ENCODE data around the gene CDKN2B-AS1.
"Not testable (repeated sequence)": the region's sequence is repeated elsewhere in the genome, so short reads cannot be mapped to it uniquely, and the experiment has no call there.

CDKN2B-AS1 gene

DNA sequence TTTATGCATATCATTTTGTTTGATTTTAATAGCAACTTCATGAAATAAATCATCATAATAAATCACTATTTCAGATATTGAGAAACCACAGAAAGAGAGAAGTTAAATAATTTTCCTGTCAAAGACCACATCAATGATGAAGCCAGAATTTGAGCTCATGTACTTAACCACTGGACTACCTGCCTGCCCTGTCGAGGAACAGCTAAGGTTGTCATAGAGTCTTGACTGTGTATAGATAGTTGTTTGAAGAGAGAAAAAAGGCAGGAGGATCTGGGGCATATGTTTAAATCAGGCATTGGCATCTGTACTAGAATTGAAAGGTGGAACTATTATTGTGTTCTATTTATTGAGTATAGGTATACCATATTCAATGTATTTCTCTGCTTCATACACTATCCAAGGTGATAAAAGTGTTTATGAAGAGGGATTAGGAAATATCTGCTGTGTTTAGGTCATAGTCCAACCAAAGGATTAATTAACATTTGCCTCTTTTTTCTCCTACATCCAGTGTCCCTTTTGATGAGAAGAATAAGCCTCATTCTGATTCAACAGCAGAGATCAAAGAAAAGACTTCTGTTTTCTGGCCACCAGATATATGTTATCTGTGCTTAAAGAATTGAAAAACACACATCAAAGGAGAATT lies 51.8 kb downstream of the CDKN2B-AS1 start:
- no peaks in the 10 kb centered on the region for H3K36me3 ChIP-seq (ENCODE audit: insufficient read depth, low read length)
- no peak overlapping the region for H3K4me3 ChIP-seq (ENCODE audit: low read depth, low read length)
- H3K4me1 ChIP-seq (ENCODE audit: control insufficient read depth, insufficient read depth, low read length, unreplicated experiment), result peaks cover 53% of the 10 kb centered on the region
- no peaks in the 10 kb centered on the region for H3K79me2 ChIP-seq (ENCODE audit: control insufficient read depth, insufficient read depth, low read length, unreplicated experiment)
- H3K27me3 ChIP-seq (ENCODE audit: insufficient read depth, low read length), result no peaks in the 10 kb centered on the region
- no peak overlapping the region for H2AFZ ChIP-seq (ENCODE audit: low read length, unreplicated experiment)
- H3K27ac ChIP-seq (ENCODE audit: low read depth, low read length), result no peak overlapping the region

DNA sequence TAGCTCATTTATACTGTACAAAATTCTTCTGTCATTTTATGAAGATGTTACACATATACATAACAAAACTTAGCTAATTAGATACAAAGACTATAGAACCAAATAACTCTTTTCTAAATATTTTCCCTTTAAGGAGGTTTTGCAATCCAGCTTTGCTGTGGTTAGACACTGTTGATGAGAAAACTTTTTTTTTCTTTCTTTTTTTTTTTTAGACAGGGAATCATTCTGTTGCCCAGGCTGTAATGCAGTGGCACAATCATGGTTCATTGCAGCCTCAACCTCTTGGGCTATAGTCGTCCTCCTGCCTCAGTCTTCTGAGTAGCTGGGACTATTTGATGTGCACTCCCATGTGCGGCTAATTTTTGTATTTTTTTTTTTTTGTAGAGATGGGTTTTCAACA lies 53.0 kb downstream of the CDKN2B-AS1 start:
- no peak overlapping the region for H3K27ac ChIP-seq (ENCODE audit: low read depth, low read length)
- H2AFZ ChIP-seq (ENCODE audit: low read length, unreplicated experiment), result no peak overlapping the region
- no peaks in the 10 kb centered on the region for H3K36me3 ChIP-seq (ENCODE audit: insufficient read depth, low read length)
- H3K4me1 ChIP-seq (ENCODE audit: control insufficient read depth, insufficient read depth, low read length, unreplicated experiment), result peaks cover 53% of the 10 kb centered on the region
- no peaks in the 10 kb centered on the region for H3K27me3 ChIP-seq (ENCODE audit: insufficient read depth, low read length)
- no peaks in the 10 kb centered on the region for H3K79me2 ChIP-seq (ENCODE audit: control insufficient read depth, insufficient read depth, low read length, unreplicated experiment)
- no peak overlapping the region for H3K4me3 ChIP-seq (ENCODE audit: low read depth, low read length)

DNA sequence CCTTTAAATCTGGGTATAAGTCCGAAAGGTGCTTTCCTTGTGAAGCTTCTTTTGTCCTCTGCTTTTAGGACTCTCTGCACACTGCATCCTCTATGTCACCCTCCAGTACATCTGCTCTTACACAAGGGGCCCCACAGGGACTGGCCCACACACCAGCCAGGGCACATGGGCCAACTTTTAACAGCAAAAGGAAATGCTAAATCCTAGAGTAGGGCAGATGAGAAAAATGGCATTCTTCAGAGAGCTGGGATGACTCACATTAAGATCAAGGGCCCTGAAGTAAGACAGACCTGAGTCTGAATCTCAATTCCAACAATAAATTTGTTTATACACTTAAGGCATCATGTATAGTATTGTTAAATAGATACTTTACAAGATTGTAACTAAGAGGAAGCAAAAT lies 54.8 kb downstream of the CDKN2B-AS1 start:
- Histone ChIP-seq H3K4me3 (ENCODE audit: low read depth, low read length) (no peak overlapping the region), H3K27ac (ENCODE audit: low read depth, low read length) (no peak overlapping the region), H2AFZ (ENCODE audit: low read length, unreplicated experiment) (no peak overlapping the region), H3K4me1 (ENCODE audit: control insufficient read depth, insufficient read depth, low read length, unreplicated experiment) (peaks cover 62% of the 10 kb centered on the region), H3K36me3 (ENCODE audit: insufficient read depth, low read length) (no peaks in the 10 kb centered on the region), H3K27me3 (ENCODE audit: insufficient read depth, low read length) (no peaks in the 10 kb centered on the region), H3K79me2 (ENCODE audit: control insufficient read depth, insufficient read depth, low read length, unreplicated experiment) (no peaks in the 10 kb centered on the region)

DNA sequence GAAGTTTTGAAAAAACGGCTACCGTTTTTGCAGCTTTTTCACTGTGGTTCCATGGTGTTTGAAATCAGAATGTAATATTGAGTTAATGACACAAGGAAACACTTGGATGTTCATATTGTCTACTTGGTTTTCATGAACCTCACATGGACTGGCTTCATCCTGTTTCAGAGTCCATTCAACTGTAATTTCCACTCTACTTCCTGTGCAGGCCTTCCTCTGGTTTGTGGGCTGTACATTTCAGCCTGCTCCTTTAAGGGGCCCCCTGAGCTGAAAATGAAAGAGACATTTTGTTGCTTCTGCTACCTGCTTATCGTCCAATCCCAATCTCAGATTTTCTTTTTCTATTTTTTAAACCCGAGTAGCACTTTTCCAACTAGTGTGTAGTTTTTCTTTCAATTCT lies 56.3 kb downstream of the CDKN2B-AS1 start:
- Histone ChIP-seq H3K27me3 (ENCODE audit: insufficient read depth, low read length) (no peaks in the 10 kb centered on the region), H3K36me3 (ENCODE audit: insufficient read depth, low read length) (no peaks in the 10 kb centered on the region), H2AFZ (ENCODE audit: low read length, unreplicated experiment) (no peak overlapping the region), H3K27ac (ENCODE audit: low read depth, low read length) (no peak overlapping the region), H3K4me1 (ENCODE audit: control insufficient read depth, insufficient read depth, low read length, unreplicated experiment) (peaks cover 56% of the 10 kb centered on the region), H3K79me2 (ENCODE audit: control insufficient read depth, insufficient read depth, low read length, unreplicated experiment) (no peaks in the 10 kb centered on the region), H3K4me3 (ENCODE audit: low read depth, low read length) (no peak overlapping the region)

DNA sequence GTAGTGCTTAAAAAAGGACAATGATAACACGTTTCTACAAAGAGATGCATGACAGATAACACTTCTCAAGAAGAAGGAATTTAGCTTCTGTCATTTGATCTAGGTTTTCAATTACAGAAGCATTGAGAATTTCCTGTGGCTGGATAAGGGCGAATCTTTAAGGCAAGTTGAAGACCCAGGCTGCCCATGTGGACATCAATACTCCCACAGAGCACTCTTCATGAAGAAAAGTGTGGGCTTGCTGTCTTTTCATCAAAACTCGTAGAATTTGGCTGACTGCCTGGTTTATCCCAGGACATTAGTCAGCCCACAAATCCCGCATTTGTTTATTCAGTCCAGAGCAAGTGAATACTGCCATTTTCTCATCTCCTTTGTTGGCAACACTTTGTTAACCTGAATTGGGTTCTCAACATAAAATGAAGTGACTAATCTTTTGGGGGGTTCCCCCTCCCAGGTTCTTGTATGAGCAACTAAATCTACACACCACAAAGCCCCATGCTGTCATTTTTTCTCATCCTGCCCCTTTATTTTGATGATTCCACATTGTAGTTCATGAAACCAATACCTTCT lies 57.9 kb downstream of the CDKN2B-AS1 start:
- Histone ChIP-seq H3K79me2 (ENCODE audit: control insufficient read depth, insufficient read depth, low read length, unreplicated experiment) (no peaks in the 10 kb centered on the region), H3K4me1 (ENCODE audit: control insufficient read depth, insufficient read depth, low read length, unreplicated experiment) (peaks cover 56% of the 10 kb centered on the region), H3K27me3 (ENCODE audit: insufficient read depth, low read length) (no peaks in the 10 kb centered on the region), H3K27ac (ENCODE audit: low read depth, low read length) (peak overlapping the region; percentile 86), H2AFZ (ENCODE audit: low read length, unreplicated experiment) (no peak overlapping the region), H3K36me3 (ENCODE audit: insufficient read depth, low read length) (peaks cover 6% of the 10 kb centered on the region), H3K4me3 (ENCODE audit: low read depth, low read length) (peak overlapping the region; percentile 20; the same call in 1 of the 2 replicates)

DNA sequence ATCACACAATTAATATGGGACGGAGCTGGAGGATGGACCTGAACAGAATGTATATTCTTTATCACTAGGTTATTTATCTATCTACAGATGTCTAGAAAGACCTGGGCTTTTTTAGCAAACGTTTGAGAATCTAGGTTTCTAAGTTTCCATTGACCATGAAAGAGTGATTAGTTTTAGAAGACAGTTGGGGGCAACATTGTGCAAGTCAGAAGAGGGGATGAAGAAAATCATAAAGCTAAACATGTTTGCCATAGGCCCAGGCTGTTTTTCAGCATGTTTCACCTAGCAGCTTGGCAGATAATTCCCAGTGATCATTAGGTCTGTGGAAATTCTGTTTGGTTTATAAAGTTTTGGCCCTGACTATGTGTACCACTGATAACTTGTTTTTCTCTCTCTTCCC lies 58.6 kb downstream of the CDKN2B-AS1 start:
- peaks cover 56% of the 10 kb centered on the region for H3K4me1 ChIP-seq (ENCODE audit: control insufficient read depth, insufficient read depth, low read length, unreplicated experiment)
- H3K4me3 ChIP-seq (ENCODE audit: low read depth, low read length), result peak overlapping the region; percentile 20; the same call in 1 of the 2 replicates
- peak overlapping the region; percentile 6 for H2AFZ ChIP-seq (ENCODE audit: low read length, unreplicated experiment)
- no peaks in the 10 kb centered on the region for H3K79me2 ChIP-seq (ENCODE audit: control insufficient read depth, insufficient read depth, low read length, unreplicated experiment)
- no peaks in the 10 kb centered on the region for H3K27me3 ChIP-seq (ENCODE audit: insufficient read depth, low read length)
- peak overlapping the region; percentile 86 for H3K27ac ChIP-seq (ENCODE audit: low read depth, low read length)
- H3K36me3 ChIP-seq (ENCODE audit: insufficient read depth, low read length), result peaks cover 8% of the 10 kb centered on the region

DNA sequence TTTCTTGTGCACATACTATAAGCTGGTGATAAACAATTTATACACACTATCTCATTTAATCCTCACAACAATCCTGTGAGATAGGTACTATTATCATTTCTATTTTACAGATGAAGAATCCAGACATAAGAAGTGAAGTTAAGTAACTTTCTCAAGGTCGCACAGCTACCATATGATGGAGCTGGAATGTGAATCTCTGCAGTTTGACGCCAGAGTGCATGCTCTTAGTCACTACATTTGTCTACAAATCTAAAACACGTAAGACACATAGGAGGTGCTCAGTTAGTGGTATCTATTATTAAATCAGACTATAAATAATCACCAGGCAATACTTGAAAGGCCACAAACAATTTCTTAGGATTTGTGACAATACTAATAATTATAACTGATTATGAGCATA lies 59.5 kb downstream of the CDKN2B-AS1 start:
- H3K79me2 ChIP-seq (ENCODE audit: control insufficient read depth, insufficient read depth, low read length, unreplicated experiment), result no peaks in the 10 kb centered on the region
- no peak overlapping the region for H3K4me3 ChIP-seq (ENCODE audit: low read depth, low read length)
- no peak overlapping the region for H2AFZ ChIP-seq (ENCODE audit: low read length, unreplicated experiment)
- H3K27me3 ChIP-seq (ENCODE audit: insufficient read depth, low read length), result no peaks in the 10 kb centered on the region
- H3K36me3 ChIP-seq (ENCODE audit: insufficient read depth, low read length), result peaks cover 13% of the 10 kb centered on the region
- peak overlapping the region; percentile 86; the same call in 1 of the 2 replicates for H3K27ac ChIP-seq (ENCODE audit: low read depth, low read length)
- H3K4me1 ChIP-seq (ENCODE audit: control insufficient read depth, insufficient read depth, low read length, unreplicated experiment), result peaks cover 55% of the 10 kb centered on the region

DNA sequence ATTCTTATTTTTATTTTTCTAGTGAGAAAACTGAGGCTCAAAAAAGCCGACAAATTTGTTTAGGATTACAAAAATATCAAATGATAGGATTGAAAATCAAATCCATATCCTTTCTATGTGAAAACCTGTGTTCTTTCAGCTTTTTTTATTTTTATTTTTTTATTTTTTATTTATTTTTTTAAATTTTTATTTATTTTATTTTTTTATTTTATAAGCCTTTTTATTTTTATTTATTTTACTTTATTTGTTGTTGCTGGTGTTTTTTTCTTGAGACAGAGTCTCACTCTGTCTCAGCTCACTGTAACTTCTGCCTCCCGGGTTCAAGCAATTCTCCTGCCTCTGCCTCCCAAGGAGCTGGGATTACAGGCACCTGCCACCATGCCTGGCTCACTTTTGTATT lies 59.9 kb downstream of the CDKN2B-AS1 start:
- Histone ChIP-seq H3K79me2 (ENCODE audit: control insufficient read depth, insufficient read depth, low read length, unreplicated experiment) (no peaks in the 10 kb centered on the region), H3K4me1 (ENCODE audit: control insufficient read depth, insufficient read depth, low read length, unreplicated experiment) (peaks cover 50% of the 10 kb centered on the region), H3K4me3 (ENCODE audit: low read depth, low read length) (no peak overlapping the region), H2AFZ (ENCODE audit: low read length, unreplicated experiment) (no peak overlapping the region), H3K36me3 (ENCODE audit: insufficient read depth, low read length) (peaks cover 13% of the 10 kb centered on the region), H3K27me3 (ENCODE audit: insufficient read depth, low read length) (no peaks in the 10 kb centered on the region), H3K27ac (ENCODE audit: low read depth, low read length) (no peak overlapping the region)

DNA sequence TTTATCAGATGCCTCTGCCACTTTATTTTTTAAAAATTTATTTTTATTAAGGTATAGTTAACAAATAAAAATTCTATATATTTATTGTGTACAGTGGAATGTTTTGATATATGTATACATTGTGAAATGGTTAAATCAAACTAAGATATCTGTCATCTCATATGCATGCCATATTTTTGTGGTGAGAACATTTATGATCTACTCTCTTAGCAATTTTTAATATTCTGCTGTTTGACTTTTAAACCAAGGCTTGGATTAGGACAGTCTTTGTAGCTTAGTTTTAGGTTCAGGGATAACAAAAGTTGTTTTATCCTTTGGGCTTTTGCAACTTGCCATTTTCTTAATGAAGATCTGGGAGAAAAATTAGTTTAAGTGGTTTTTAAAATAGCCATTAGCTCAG lies 60.5 kb downstream of the CDKN2B-AS1 start:
- Histone ChIP-seq H3K4me3 (ENCODE audit: low read depth, low read length) (no peak overlapping the region), H3K79me2 (ENCODE audit: control insufficient read depth, insufficient read depth, low read length, unreplicated experiment) (no peaks in the 10 kb centered on the region), H3K27me3 (ENCODE audit: insufficient read depth, low read length) (no peaks in the 10 kb centered on the region), H3K36me3 (ENCODE audit: insufficient read depth, low read length) (peaks cover 13% of the 10 kb centered on the region), H3K27ac (ENCODE audit: low read depth, low read length) (peak overlapping the region; percentile 24; the same call in 1 of the 2 replicates), H2AFZ (ENCODE audit: low read length, unreplicated experiment) (no peak overlapping the region), H3K4me1 (ENCODE audit: control insufficient read depth, insufficient read depth, low read length, unreplicated experiment) (peaks cover 45% of the 10 kb centered on the region)

DNA sequence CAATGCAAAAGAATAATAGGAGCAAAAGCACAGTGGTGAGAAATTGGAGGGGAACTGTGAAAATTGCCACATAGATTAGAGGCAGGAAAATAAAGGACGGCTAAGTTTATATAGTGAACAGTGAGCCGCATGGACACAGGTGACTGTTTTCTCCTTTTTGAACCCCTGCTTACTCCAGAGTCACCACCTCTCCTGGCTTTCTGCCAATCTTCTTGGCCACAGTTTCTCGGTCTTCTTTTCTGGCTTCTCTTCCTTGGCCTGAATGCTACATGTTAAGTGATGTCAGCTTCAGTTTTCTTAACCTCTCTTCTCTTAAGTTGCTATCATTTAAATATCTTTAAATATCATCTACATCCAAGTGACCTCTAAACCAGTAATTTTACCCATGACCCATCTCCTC lies 61.8 kb downstream of the CDKN2B-AS1 start:
- Histone ChIP-seq H3K79me2 (ENCODE audit: control insufficient read depth, insufficient read depth, low read length, unreplicated experiment) (no peaks in the 10 kb centered on the region), H3K36me3 (ENCODE audit: insufficient read depth, low read length) (peaks cover 13% of the 10 kb centered on the region), H2AFZ (ENCODE audit: low read length, unreplicated experiment) (no peak overlapping the region), H3K27me3 (ENCODE audit: insufficient read depth, low read length) (no peaks in the 10 kb centered on the region), H3K27ac (ENCODE audit: low read depth, low read length) (no peak overlapping the region), H3K4me3 (ENCODE audit: low read depth, low read length) (no peak overlapping the region), H3K4me1 (ENCODE audit: control insufficient read depth, insufficient read depth, low read length, unreplicated experiment) (peaks cover 32% of the 10 kb centered on the region)

DNA sequence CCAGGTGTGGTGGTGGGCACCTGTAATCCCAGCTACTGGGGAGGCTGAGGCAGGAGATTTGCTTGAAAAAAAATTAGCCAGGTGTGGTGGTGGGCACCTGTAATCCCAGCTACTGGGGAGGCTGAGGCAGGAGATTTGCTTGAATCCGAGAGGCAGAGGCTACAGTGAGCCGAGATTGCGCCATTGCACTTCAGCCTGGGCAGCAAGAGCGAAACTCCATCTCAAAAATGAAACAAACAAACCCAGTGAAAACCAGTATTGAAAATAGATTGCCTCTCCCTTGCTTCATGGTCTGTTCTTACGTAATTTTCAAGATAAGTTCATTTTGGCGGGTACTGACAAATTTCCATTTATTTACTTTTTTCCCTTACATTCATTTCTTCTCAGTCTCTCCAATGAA lies 63.4 kb downstream of the CDKN2B-AS1 start:
- not testable (repeated sequence) for H3K27ac ChIP-seq (ENCODE audit: low read depth, low read length); H3K79me2 ChIP-seq (ENCODE audit: control insufficient read depth, insufficient read depth, low read length, unreplicated experiment); H2AFZ ChIP-seq (ENCODE audit: low read length, unreplicated experiment); H3K27me3 ChIP-seq (ENCODE audit: insufficient read depth, low read length); H3K4me3 ChIP-seq (ENCODE audit: low read depth, low read length)
- peaks cover 13% of the 10 kb centered on the region for H3K36me3 ChIP-seq (ENCODE audit: insufficient read depth, low read length)
- H3K4me1 ChIP-seq (ENCODE audit: control insufficient read depth, insufficient read depth, low read length, unreplicated experiment), result peaks cover 19% of the 10 kb centered on the region
